ENCODE measurements around the gene SLC25A6. TPM values are rescaled to one million over a fixed set of nuclear protein-coding genes. Genes with fewer than 3 reads are reported as not detected.
A peak's percentile ranks its signal among the peaks of the same experiment; 100 is the strongest.
"Not testable (repeated sequence)": the region's sequence is repeated elsewhere in the genome, so short reads cannot be mapped to it uniquely, and the experiment has no call there.

The SLC25A6 gene
- total RNA-seq (2014; rRNA removed; shearing (Covaris generic)) = 496 and 508 TPM in 2 replicates

GRCh38 chrX:1391707-1392375 is at the start of gene SLC25A6:
TSS of gene SLC25A6 (minus strand) at chrX:1392113. CDS start at chrX:1392009, 104 bp downstream.
- Histone ChIP-seq H3K27me3 (ENCODE audit: control insufficient read depth, insufficient read depth, low read length) (no peaks in the 10 kb centered on the region), H3K4me3 (ENCODE audit: insufficient read depth, low read depth, low read length) (peak within 1 kb of the TSS; percentile 100), H3K36me3 (replicated peaks; ENCODE audit: control insufficient read depth, insufficient read depth, low read length) (peaks cover 47% of the 10 kb centered on the region)
- peak; percentile 100 for DNase-seq

- no peaks in the 10 kb centered on the region for H3K27me3 ChIP-seq (ENCODE audit: control insufficient read depth, insufficient read depth, low read length)
- DNase-seq = no peak
Observed at GRCh38 chrX:1440506-1440905, 48.6 kb upstream of the SLC25A6 start.

GRCh38 chrX:1435241-1435895 is 43.5 kb upstream of the SLC25A6 start:
- Histone ChIP-seq H3K36me3 (replicated peaks; ENCODE audit: control insufficient read depth, insufficient read depth, low read length) (peaks cover 20% of the 10 kb centered on the region), H3K4me3 (ENCODE audit: insufficient read depth, low read depth, low read length) (no peak overlapping the region), H3K27me3 (ENCODE audit: control insufficient read depth, insufficient read depth, low read length) (no peaks in the 10 kb centered on the region)
- no peak for DNase-seq

More at GRCh38 chrX:1440506-1440905, 48.6 kb upstream of the SLC25A6 start:
- Histone ChIP-seq H3K4me3 (ENCODE audit: insufficient read depth, low read depth, low read length) (no peak overlapping the region), H3K36me3 (replicated peaks; ENCODE audit: control insufficient read depth, insufficient read depth, low read length) (peaks cover 15% of the 10 kb centered on the region)

- Histone ChIP-seq H3K4me3 (ENCODE audit: insufficient read depth, low read depth, low read length) (no peak overlapping the region), H3K27me3 (ENCODE audit: control insufficient read depth, insufficient read depth, low read length) (no peaks in the 10 kb centered on the region), H3K36me3 (replicated peaks; ENCODE audit: control insufficient read depth, insufficient read depth, low read length) (peaks cover 20% of the 10 kb centered on the region)
- DNase-seq = no peak
Observed at GRCh38 chrX:1434871-1435240, 42.9 kb upstream of the SLC25A6 start.

- no peak for DNase-seq
- H3K36me3 ChIP-seq (replicated peaks; ENCODE audit: control insufficient read depth, insufficient read depth, low read length) = peaks cover 20% of the 10 kb centered on the region
- no peaks in the 10 kb centered on the region for H3K27me3 ChIP-seq (ENCODE audit: control insufficient read depth, insufficient read depth, low read length)
- H3K4me3 ChIP-seq (ENCODE audit: insufficient read depth, low read depth, low read length) = no peak overlapping the region
Observed at GRCh38 chrX:1433646-1434357, 41.9 kb upstream of the SLC25A6 start.

- Histone ChIP-seq H3K27me3 (ENCODE audit: control insufficient read depth, insufficient read depth, low read length) (no peaks in the 10 kb centered on the region), H3K4me3 (ENCODE audit: insufficient read depth, low read depth, low read length) (no peak overlapping the region), H3K36me3 (replicated peaks; ENCODE audit: control insufficient read depth, insufficient read depth, low read length) (peaks cover 26% of the 10 kb centered on the region)
- DNase-seq = no peak
Observed at GRCh38 chrX:1430451-1430850, 38.5 kb upstream of the SLC25A6 start.

GRCh38 chrX:1427756-1428155 is 35.8 kb upstream of the SLC25A6 start:
- peak; percentile 33 for DNase-seq
- H3K36me3 ChIP-seq (replicated peaks; ENCODE audit: control insufficient read depth, insufficient read depth, low read length) = peaks cover 35% of the 10 kb centered on the region
- no peaks in the 10 kb centered on the region for H3K27me3 ChIP-seq (ENCODE audit: control insufficient read depth, insufficient read depth, low read length)
- H3K4me3 ChIP-seq (ENCODE audit: insufficient read depth, low read depth, low read length) = no peak overlapping the region

- not testable (repeated sequence) for H3K4me3 ChIP-seq (ENCODE audit: insufficient read depth, low read depth, low read length); H3K27me3 ChIP-seq (ENCODE audit: control insufficient read depth, insufficient read depth, low read length); DNase-seq
- peaks cover 46% of the 10 kb centered on the region for H3K36me3 ChIP-seq (replicated peaks; ENCODE audit: control insufficient read depth, insufficient read depth, low read length)
Observed at GRCh38 chrX:1426321-1426720, 34.4 kb upstream of the SLC25A6 start.

- no peaks in the 10 kb centered on the region for H3K27me3 ChIP-seq (ENCODE audit: control insufficient read depth, insufficient read depth, low read length)
- H3K4me3 ChIP-seq (ENCODE audit: insufficient read depth, low read depth, low read length) = no peak overlapping the region
- peaks cover 49% of the 10 kb centered on the region for H3K36me3 ChIP-seq (replicated peaks; ENCODE audit: control insufficient read depth, insufficient read depth, low read length)
- DNase-seq = no peak
Observed at GRCh38 chrX:1425381-1425780, 33.5 kb upstream of the SLC25A6 start.

GRCh38 chrX:1424147-1424851 is 32.4 kb upstream of the SLC25A6 start:
- no peak for DNase-seq
- H3K4me3 ChIP-seq (ENCODE audit: insufficient read depth, low read depth, low read length) = no peak overlapping the region
- H3K27me3 ChIP-seq (ENCODE audit: control insufficient read depth, insufficient read depth, low read length) = no peaks in the 10 kb centered on the region
- peaks cover 47% of the 10 kb centered on the region for H3K36me3 ChIP-seq (replicated peaks; ENCODE audit: control insufficient read depth, insufficient read depth, low read length)

- DNase-seq = no peak
- Histone ChIP-seq H3K36me3 (replicated peaks; ENCODE audit: control insufficient read depth, insufficient read depth, low read length) (peaks cover 52% of the 10 kb centered on the region), H3K4me3 (ENCODE audit: insufficient read depth, low read depth, low read length) (no peak overlapping the region), H3K27me3 (ENCODE audit: control insufficient read depth, insufficient read depth, low read length) (no peaks in the 10 kb centered on the region)
Observed at GRCh38 chrX:1423215-1423614, 31.3 kb upstream of the SLC25A6 start.

GRCh38 chrX:1422135-1422465 is 30.2 kb upstream of the SLC25A6 start:
- Histone ChIP-seq H3K27me3 (ENCODE audit: control insufficient read depth, insufficient read depth, low read length) (no peaks in the 10 kb centered on the region), H3K36me3 (replicated peaks; ENCODE audit: control insufficient read depth, insufficient read depth, low read length) (peaks cover 53% of the 10 kb centered on the region), H3K4me3 (ENCODE audit: insufficient read depth, low read depth, low read length) (no peak overlapping the region)
- DNase-seq = no peak

- Histone ChIP-seq H3K4me3 (ENCODE audit: insufficient read depth, low read depth, low read length) (no peak overlapping the region), H3K27me3 (ENCODE audit: control insufficient read depth, insufficient read depth, low read length) (no peaks in the 10 kb centered on the region), H3K36me3 (replicated peaks; ENCODE audit: control insufficient read depth, insufficient read depth, low read length) (peaks cover 55% of the 10 kb centered on the region)
- no peak for DNase-seq
Observed at GRCh38 chrX:1421433-1422134, 29.7 kb upstream of the SLC25A6 start.

GRCh38 chrX:1420371-1420770 is 28.5 kb upstream of the SLC25A6 start:
- H3K36me3 ChIP-seq (replicated peaks; ENCODE audit: control insufficient read depth, insufficient read depth, low read length) = peaks cover 56% of the 10 kb centered on the region
- H3K4me3 ChIP-seq (ENCODE audit: insufficient read depth, low read depth, low read length) = no peak overlapping the region
- no peaks in the 10 kb centered on the region for H3K27me3 ChIP-seq (ENCODE audit: control insufficient read depth, insufficient read depth, low read length)
- peak; percentile 33 for DNase-seq
